Measurements from ENCODE around the gene MNAT1.
"Not testable (repeated sequence)": the region's sequence is repeated elsewhere in the genome, so short reads cannot be mapped to it uniquely, and the experiment has no call there.

Gene MNAT1

DNA sequence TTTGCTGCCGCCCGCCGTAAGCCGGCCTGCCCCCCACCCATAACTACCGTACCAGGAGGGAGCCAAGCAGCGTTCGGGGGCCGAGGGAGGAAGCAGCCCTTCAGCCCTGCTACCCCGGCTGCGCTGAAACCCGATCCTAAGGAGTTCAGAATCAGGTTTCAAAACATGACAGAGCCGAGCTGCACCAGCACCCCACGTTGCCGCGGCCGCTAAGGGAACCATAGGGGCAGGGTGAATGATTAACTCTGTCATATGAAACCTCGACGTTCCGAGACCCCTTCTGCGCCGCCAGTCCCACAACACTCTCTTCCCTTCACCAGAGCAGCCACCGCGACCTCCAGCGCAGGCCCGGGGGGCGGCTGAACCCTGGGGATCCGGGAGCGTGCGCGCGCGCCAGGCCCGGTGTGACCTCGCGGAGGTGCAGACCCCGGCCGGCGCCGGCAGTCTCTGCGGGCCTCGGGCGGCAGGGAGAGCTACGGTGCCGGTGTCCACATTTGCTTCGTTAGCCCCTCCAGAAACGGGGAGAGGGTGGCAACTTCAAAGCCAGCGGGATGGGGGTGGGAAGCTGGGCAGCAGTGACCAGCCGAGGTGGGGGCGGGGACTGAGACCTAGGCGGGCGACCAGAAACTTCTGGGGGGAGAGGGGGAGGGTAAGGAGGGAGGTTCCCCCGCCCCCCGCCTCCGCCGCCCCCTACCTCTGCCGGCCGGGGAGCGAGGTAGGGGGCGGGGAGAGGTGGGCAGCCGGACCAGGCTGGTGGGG lies 12.0 kb upstream of the MNAT1 start:
- DNase-seq (ENCODE audit: low read depth): no peak
- peak overlapping the region; percentile 56 for H3K4me3 ChIP-seq (ENCODE audit: low read depth, low read length)
- TF ChIP-seq CTCF (IDR thresholded peaks at IDR 0.05; ENCODE audit: low read depth, low read length, missing control alignments): no peak

DNA sequence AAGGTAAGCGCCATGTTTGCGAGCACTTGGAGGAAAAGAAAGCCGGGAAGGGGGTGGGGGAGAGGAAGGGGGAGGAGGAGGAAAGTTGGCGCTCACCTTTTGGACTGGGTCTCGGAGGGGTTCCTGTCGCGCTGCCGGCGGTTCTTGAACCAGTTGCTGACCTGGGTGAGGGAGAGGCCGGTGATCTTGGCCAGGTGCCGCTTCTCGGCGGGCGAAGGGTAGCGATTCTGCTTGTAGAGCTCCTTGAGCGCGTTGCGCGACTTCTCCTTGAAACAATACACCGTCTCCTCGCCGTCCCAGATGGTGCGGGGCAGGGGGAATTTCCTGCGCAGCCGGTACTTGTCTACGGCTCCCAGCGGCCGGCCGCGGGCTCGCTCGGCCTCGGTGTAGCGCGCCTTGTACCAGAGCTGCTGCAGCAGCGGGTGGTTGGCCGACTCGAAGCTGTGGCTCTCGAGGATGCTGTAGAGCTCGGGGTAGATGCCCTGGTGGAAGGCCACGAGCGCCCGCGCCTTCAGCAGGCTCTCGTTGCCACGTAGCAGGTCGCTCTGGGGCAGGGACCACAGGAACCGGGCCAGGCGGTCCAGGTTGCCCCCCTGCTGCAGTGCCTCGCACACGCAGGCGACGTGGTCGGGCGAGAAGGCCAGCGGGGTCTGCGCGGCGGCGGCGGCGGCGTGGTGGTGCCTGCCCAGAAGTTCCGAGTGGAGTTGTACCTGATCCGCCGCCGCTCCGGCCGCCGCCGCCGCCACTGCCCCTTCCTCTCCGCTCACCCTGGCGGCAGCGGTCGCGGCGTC lies 11.2 kb upstream of the MNAT1 start:
- no peak for TF ChIP-seq CTCF (IDR thresholded peaks at IDR 0.05; ENCODE audit: low read depth, low read length, missing control alignments)
- H3K4me3 ChIP-seq (ENCODE audit: low read depth, low read length): peak overlapping the region; percentile 56
- DNase-seq (ENCODE audit: low read depth): no peak

DNA sequence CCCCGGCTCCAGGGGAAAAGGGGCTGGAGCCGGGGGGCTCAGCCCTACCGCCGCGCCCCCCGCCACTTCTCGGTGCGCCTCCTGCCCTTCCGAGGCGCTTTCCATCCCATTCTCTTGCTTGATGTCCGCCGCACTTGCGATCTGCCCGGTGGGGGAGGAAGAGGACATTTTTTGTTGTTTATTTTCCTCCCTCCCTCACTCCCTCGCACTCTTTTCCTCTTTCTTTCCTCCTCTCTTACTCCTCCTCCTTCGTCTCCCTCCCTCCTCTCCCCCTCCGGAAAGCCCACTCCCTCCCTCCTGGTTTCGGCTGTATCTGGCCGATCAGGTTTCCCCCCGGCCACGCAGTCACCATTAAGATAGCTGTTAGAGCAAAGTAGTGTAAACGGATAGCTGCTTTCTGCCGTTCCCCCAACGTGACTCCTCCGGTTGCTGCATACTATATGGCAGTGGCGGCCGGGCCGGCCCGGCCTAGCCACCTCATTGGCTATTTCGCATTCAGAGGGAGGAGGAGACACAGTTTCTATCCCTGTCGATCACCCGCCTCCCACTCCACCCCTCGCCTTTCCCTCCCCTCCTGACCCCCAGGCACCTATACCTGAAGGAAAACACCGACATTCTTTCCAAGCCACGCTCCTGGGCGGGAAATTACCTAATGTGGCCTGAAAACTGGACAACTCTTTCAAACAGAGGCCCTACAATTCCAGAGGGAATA lies 10.5 kb upstream of the MNAT1 start, which contains the start of gene SIX4:
Gene SIX4, minus strand, starts transcription at position 445 of the 712 bp plus-strand sequence. Its CDS starts 277 bp downstream, at position 168.
- H3K4me3 ChIP-seq (ENCODE audit: low read depth, low read length): peak within 1 kb of the TSS; percentile 56
- DNase-seq (ENCODE audit: low read depth): no peak
- no peak for TF ChIP-seq CTCF (IDR thresholded peaks at IDR 0.05; ENCODE audit: low read depth, low read length, missing control alignments)

DNA sequence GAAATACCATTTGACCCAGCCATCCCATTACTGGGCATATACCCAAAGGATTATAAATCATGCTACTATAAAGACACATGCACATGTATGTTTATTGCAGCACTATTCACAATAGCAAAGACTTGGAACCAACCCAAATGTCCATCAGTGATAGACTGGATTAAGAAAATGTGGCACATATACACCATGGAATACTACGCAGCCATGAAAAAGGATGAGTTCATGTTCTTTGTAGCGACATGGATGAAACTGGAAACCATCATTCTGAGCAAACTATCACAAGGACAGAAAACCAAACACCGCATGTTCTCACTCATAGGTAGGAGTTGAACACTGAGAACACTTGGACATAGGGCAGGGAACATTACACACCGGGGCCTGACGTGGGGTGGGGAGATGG lies 3.3 kb upstream of the MNAT1 start:
- H3K4me3 ChIP-seq (ENCODE audit: low read depth, low read length); DNase-seq (ENCODE audit: low read depth): not testable (repeated sequence)

DNA sequence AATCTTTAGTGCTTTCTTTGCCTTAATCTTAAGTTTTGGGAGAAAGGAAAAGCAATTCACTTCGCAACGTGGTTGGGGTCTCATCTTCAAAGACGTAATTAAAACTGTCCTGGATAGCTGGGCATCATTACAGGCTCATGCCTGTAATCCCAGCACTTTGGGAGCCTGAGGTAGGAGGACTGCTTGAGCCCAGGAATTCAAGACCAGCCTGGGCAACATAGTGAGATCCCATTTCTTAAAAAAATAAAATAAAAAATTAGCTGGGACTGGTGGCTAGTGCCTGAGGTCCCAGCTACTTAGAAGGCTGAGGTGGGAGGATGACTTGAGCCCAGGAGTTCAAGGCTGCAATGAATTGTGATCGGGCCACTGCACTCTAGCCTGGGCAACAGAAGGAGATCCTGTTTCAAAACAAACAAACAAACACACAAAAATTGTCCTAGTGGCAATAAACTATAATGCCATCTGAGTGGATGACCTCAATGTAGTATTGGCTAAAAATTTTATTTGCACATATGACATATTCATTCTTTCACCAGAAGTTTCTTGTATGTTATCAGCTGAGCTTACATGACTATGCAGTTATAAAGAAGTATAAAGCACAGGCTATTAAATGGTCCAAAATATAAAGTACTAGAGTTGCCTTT lies 1.6 kb upstream of the MNAT1 start:
- TF ChIP-seq CTCF (IDR thresholded peaks at IDR 0.05; ENCODE audit: low read depth, low read length, missing control alignments): no peak
- no peak for DNase-seq (ENCODE audit: low read depth)
- no peak overlapping the region for H3K4me3 ChIP-seq (ENCODE audit: low read depth, low read length)

GRCh38 chr14:60735416-60735815 lies 855 bp downstream of the MNAT1 start:
- TF ChIP-seq CTCF (IDR thresholded peaks at IDR 0.05; ENCODE audit: low read depth, low read length, missing control alignments): no peak
- no peak for DNase-seq (ENCODE audit: low read depth)

GRCh38 chr14:60736494-60736893 lies 1.9 kb downstream of the MNAT1 start:
- H3K4me3 ChIP-seq (ENCODE audit: low read depth, low read length): no peak overlapping the region
- no peak for TF ChIP-seq CTCF (IDR thresholded peaks at IDR 0.05; ENCODE audit: low read depth, low read length, missing control alignments)
- DNase-seq (ENCODE audit: low read depth): no peak

More at GRCh38 chr14:60735416-60735815, 855 bp downstream of the MNAT1 start:
- H3K4me3 ChIP-seq (ENCODE audit: low read depth, low read length): peak overlapping the region; percentile 92
